Choroid plexus epithelial cell (primary cell): ENCODE data around the gene ZNRF3.
"Not testable (repeated sequence)": the region's sequence is repeated elsewhere in the genome, so short reads cannot be mapped to it uniquely, and the experiment has no call there.

Experiments used
- DNase-seq: peaks from one replicate; pipeline ENCODE4 v3.0.0-alpha.2; 2010; ENCODE audit warnings: low read depth
- H3K4me3 ChIP-seq: 2 replicates; pipeline ENCODE4 v1.5.1; 2011; ENCODE audit warnings: low read depth, mild to moderate bottlenecking, control low read depth, low read length, moderate library complexity
- TF ChIP-seq, protein P1 (sequence below): conservative IDR thresholded peaks from 2 replicates; pipeline ENCODE4 v1.5.1; 2011; ENCODE audit warnings: low read depth, mild to moderate bottlenecking, control low read depth, inconsistent platforms, low read length, moderate library complexity

Gene ZNRF3

DNA sequence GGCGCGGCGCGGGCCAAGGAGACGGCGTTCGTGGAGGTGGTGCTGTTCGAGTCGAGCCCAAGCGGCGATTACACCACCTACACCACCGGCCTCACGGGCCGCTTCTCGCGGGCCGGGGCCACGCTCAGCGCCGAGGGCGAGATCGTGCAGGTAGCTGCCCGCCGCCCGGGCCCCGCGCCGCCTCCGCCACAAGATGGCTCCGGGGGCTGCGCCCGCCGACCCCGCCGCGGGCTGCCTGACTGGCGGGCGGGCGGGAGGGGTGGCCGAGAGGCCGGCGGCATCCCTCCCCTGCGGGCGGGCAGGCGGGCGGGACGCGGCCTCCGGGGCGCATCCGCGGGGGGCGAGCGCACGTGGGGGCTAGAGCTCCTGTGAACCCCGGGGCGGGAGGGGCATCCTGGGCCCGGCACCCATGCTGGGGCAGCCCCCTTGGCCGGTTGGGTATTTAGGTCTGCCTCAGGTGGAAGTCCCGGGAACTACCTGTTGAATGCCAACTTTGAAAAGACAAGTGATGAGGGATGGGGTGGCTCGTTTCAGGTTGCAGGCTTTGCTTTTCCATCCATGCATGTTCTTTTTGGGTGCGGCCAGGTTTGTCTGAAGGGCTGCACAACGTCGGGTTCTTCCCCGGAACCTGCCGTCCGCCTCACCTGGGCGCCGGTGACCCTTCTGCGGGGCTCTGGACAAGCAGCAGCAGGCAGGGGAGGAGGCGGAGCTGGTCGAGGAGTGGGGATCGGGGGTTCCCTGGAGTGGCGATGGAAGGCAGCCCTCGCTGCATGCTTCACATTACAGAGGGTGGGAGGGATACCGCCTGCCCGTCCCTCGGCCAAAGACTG lies 760 bp downstream of the ZNRF3 start:
- peak overlapping the region; percentile 60 for H3K4me3 ChIP-seq
- TF ChIP-seq, protein P1, sequence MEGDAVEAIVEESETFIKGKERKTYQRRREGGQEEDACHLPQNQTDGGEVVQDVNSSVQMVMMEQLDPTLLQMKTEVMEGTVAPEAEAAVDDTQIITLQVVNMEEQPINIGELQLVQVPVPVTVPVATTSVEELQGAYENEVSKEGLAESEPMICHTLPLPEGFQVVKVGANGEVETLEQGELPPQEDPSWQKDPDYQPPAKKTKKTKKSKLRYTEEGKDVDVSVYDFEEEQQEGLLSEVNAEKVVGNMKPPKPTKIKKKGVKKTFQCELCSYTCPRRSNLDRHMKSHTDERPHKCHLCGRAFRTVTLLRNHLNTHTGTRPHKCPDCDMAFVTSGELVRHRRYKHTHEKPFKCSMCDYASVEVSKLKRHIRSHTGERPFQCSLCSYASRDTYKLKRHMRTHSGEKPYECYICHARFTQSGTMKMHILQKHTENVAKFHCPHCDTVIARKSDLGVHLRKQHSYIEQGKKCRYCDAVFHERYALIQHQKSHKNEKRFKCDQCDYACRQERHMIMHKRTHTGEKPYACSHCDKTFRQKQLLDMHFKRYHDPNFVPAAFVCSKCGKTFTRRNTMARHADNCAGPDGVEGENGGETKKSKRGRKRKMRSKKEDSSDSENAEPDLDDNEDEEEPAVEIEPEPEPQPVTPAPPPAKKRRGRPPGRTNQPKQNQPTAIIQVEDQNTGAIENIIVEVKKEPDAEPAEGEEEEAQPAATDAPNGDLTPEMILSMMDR = no peak
- DNase-seq = peak; percentile 60

DNA sequence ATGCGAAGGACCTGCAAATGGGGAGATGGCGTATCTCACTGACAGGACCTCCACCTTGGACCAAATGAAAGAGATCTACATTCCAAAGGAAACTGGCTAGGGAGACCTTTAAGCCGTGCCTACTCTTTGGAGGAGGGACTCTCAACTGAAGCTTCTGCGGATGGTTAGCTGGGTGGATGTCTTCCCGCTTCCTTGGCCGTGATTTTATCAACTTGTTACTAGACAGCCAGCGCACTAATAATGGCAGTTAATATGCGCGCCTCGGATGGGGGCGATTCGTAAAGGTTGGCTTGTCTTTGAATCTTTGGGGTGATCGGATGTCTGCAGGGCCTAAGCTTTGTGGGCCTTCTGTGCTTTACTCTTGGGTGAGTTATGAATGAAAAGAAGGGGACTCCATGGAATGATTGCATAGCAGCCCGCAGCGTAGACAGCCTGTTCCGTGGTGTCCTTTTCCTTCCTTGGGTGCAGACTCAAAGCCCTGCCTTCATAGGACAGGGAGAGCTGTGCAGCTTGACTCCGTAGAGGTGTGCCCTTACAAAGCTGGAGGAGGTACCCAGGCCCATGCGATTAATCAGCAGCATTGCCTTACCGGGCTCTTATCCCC lies 1.5 kb downstream of the ZNRF3 start:
- TF ChIP-seq, protein P1 = no peak
- peak overlapping the region; percentile 60 for H3K4me3 ChIP-seq
- DNase-seq = no peak

- no peak for DNase-seq
- TF ChIP-seq, protein P1 = peak; percentile 3
- H3K4me3 ChIP-seq = no peak overlapping the region
Observed at GRCh38 chr22:28885939-28886338, 2.6 kb downstream of the ZNRF3 start.

GRCh38 chr22:28886679-28887078 lies 3.3 kb downstream of the ZNRF3 start:
- DNase-seq, H3K4me3 ChIP-seq: not testable (repeated sequence)

GRCh38 chr22:28887725-28888459 lies 4.5 kb downstream of the ZNRF3 start:
- DNase-seq = no peak
- TF ChIP-seq, protein P1 = no peak
- H3K4me3 ChIP-seq = no peak overlapping the region

DNA sequence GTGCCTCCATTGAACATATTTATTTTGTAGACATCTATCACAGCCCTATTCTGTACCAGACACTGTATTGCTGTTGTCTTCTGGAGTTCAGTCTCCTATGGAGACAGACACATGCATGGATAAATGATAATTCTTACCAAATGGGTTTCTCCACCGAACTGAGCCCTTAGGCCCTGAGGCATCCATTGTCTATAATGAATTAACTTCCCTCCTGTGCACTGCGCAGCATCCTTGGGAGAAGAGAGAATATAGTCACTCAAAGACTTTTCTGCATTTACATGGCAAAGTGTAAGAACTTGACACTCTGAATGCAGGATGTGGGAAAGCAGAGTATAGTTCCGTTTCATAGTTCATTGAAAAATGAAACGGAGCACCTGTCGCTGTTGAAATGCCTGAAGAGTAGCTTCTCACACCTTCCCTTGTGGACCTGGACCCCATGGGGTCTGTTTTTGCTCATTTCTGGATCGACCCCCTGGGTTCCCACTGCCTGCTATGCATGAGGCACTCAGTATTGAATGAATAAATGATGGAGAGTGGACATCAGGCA lies 6.2 kb downstream of the ZNRF3 start:
- TF ChIP-seq, protein P1 = no peak
- DNase-seq = no peak
- no peak overlapping the region for H3K4me3 ChIP-seq

- no peak for DNase-seq
- TF ChIP-seq, protein P1 = no peak
- no peak overlapping the region for H3K4me3 ChIP-seq
Observed at GRCh38 chr22:28891156-28891733, 7.9 kb downstream of the ZNRF3 start.
